HepG2 (cell line): ENCODE measurements around the gene PAQR6. TPM values are rescaled to one million over a fixed set of nuclear protein-coding genes. Genes with fewer than 3 reads are reported as not detected.

Experiments used
- ATAC-seq: fragments of 200-7000 bp; cut with Tn5 transposase; 3 replicates; pipeline ENCODE4 v1.9.1; 2020; ENCODE audit warnings: mild to moderate bottlenecking, moderate library complexity
- BruUV-seq: library from RNA; stranded (reverse); fragments of 400-500 nt; replicated peaks from 2 replicates; lab custom pipeline; 2021; lab: Mats Ljungman, UMichigan
- CTCF ChIA-PET: fragments of 300-600 bp; formaldehyde crosslinking; extraction: SDS; loops from one replicate; lab custom pipeline; 2021; ENCODE audit warnings: low total read pairs, inconsistent platforms, low intra/inter-chr PET ratio; lab: Yijun Ruan, JAX
- POLR2A ChIA-PET: fragments of 350-600 bp; sonication (Branson Sonifier 250); formaldehyde crosslinking; loops from one replicate; lab custom pipeline; 2020; ENCODE audit warnings: antibody characterized with exemption, inconsistent platforms; lab: Yijun Ruan, JAX
- DNase-seq: peaks from one replicate; pipeline ENCODE4 v3.0.0-alpha.2; 2015; ENCODE audit warnings: low spot score
- FAIRE-seq: peaks from 3 replicates; lab custom pipeline; 2011; peaks lifted over from hg19 to GRCh38; lab: Jason Lieb, UNC
- H2AFZ ChIP-seq: one replicate; pipeline ENCODE4 v1.6.1; 2011; ENCODE audit warnings: low read length, inconsistent platforms
- H3K27ac ChIP-seq: fragments of 300-600 bp; 3 replicates; pipeline ENCODE4 v1.8.0; 2011; ENCODE audit warnings: mixed run types, mild to moderate bottlenecking, mixed read lengths, low read length, inconsistent platforms; ENCODE audit not compliant: insufficient read depth; ENCODE audit errors: extremely low read length
- H3K27me3 ChIP-seq, 2 experiments: fragments of 200-600 bp in 1 of 2; 2 replicates in 1 of 2; 3 replicates in 1 of 2; pipeline versions ENCODE4 v1.6.0 to v1.8.0; 2011; ENCODE audit warnings: low read length in 2 of 2, mild to moderate bottlenecking in 2 of 2, moderate library complexity in 2 of 2, inconsistent platforms in 1 of 2; ENCODE audit not compliant: insufficient read depth in 2 of 2, control insufficient read depth in 1 of 2
- H3K36me3 ChIP-seq, 2 experiments: fragments of 200-600 bp in 1 of 2; replicated peaks in 1 of 2; 2 replicates in 1 of 2; 3 replicates in 1 of 2; pipeline versions ENCODE4 v1.5.1 to v1.8.0; 2011; ENCODE audit warnings: low read length in 2 of 2, inconsistent platforms in 1 of 2; ENCODE audit not compliant: insufficient read depth in 2 of 2, control insufficient read depth in 1 of 2
- H3K4me1 ChIP-seq: 2 replicates; pipeline ENCODE4 v1.5.1; 2012; ENCODE audit warnings: low read length, inconsistent platforms; ENCODE audit not compliant: insufficient read depth
- H3K4me2 ChIP-seq: 2 replicates; pipeline ENCODE4 v1.6.0; 2011; ENCODE audit warnings: low read depth, low read length, inconsistent platforms
- H3K4me3 ChIP-seq, 3 experiments: fragments of 200-600 bp in 1 of 3; sonication (generic), shearing (Covaris generic) in 1 of 3; replicated peaks in 1 of 3; 2 replicates each; pipeline ENCODE4 v1.5.1; 2011 to 2016; ENCODE audit warnings: low read length in 3 of 3, inconsistent platforms in 2 of 3, low read depth in 2 of 3, mild to moderate bottlenecking in 2 of 3, control low read depth in 1 of 3, mixed read lengths in 1 of 3; ENCODE audit not compliant: insufficient read depth in 1 of 3
- H3K79me2 ChIP-seq: one replicate; pipeline ENCODE4 v1.6.1; 2011; ENCODE audit warnings: low read length, inconsistent platforms; ENCODE audit not compliant: insufficient read depth
- H3K9ac ChIP-seq: 2 replicates; pipeline ENCODE4 v1.6.0; 2011; ENCODE audit warnings: mild to moderate bottlenecking, low read depth, low read length, inconsistent platforms; ENCODE audit not compliant: insufficient read depth
- H3K9me3 ChIP-seq: 2 replicates; pipeline ENCODE4 v1.5.1; 2012; ENCODE audit warnings: mild to moderate bottlenecking, low read length
- H4K20me1 ChIP-seq: 2 replicates; pipeline ENCODE4 v1.6.0; 2011; ENCODE audit warnings: inconsistent platforms, mild to moderate bottlenecking, low read length, moderate library complexity; ENCODE audit not compliant: insufficient read depth
- AGO2 ChIP-seq: fragments of 200-400 bp; formaldehyde crosslinking; optimal IDR thresholded peaks from 2 replicates; pipeline ENCODE3; 2017; ENCODE audit warnings: mild to moderate bottlenecking, low read depth, low read length, moderate library complexity
- MAFK ChIP-seq, 2 experiments: IDR thresholded peaks in 1 of 2; conservative IDR thresholded peaks in 1 of 2; 2 replicates each; pipeline ENCODE4 v1.6.1; 2011; ENCODE audit warnings: improper control_type of control experiment in 2 of 2, low read length in 2 of 2
- NFE2 ChIP-seq: sonication (generic); formaldehyde crosslinking; IDR thresholded peaks from 2 replicates; pipeline ENCODE4 v1.4.0; 2020; ENCODE audit warnings: missing genetic modification reagents
- NFE2L2 ChIP-seq: fragments of 150-350 bp; IDR thresholded peaks from 2 replicates; pipeline ENCODE4 v1.6.1; 2014; ENCODE audit warnings: low read length
- SRSF9 ChIP-seq: fragments of 200-400 bp; formaldehyde crosslinking; IDR thresholded peaks from 2 replicates; pipeline ENCODE4 v1.6.1; 2018; ENCODE audit warnings: borderline replicate concordance, mild to moderate bottlenecking, low read depth, low read length; ENCODE audit not compliant: insufficient read depth, poor library complexity, severe bottlenecking
- WIZ ChIP-seq: sonication (generic); formaldehyde crosslinking; IDR thresholded peaks from 2 replicates; pipeline ENCODE4 v1.5.1; 2020; ENCODE audit warnings: mild to moderate bottlenecking, missing genetic modification reagents
- ZNF292 ChIP-seq: sonication (generic); formaldehyde crosslinking; IDR thresholded peaks from 2 replicates; pipeline ENCODE4 v1.8.1; 2022; ENCODE audit warnings: mild to moderate bottlenecking, low read depth, missing genetic modification reagents, borderline replicate concordance
- WGBS: methylation state at CpG from one replicate; pipeline ENCODE4 v1.1.6; 2017; ENCODE audit warnings: low lambda C conversion rate; 5-methylcytosine and 5-hydroxymethylcytosine counted together
- in situ Hi-C: cut with HindIII; loops from 2 replicates; pipeline ENCODE4 v1.10.0; 2017; ENCODE audit warnings: low pct_unique_long_range_greater_than_20kb; ENCODE audit not compliant: extremely low pct_ligation_motif_present
- intact Hi-C: fragments of 100-400 bp; cut with micrococcal nuclease; formaldehyde crosslinking; loops from one replicate; pipeline ENCODE4 v1.10.0; 2022; ENCODE audit not compliant: unreplicated experiment
- polyA plus RNA-seq, 8 experiments: library from polyadenylated mRNA; depleted of rRNA in 3 of 8; stranded (reverse) in 7 of 8; unstranded in 1 of 8; fragments of >200 nt; fragmentation: Illumina TruSeq in 4 of 8; extraction: Trizol in 4 of 8; gene quantifications; 2 replicates each; pipeline versions ENCODE4 v1.2.1 to v1.2.3, GENCODE V29; 2011 to 2016; ENCODE audit warnings: low read depth in 4 of 8, missing spikeins in 1 of 8, mixed read lengths in 1 of 8; ENCODE audit not compliant: insufficient read depth in 1 of 8
- total RNA-seq, 5 experiments: library from RNA; depleted of rRNA; stranded (reverse); fragments of >200 nt; fragmentation: Illumina TruSeq; extraction: Trizol; gene quantifications; 2 replicates each; pipeline ENCODE4 v1.2.3, GENCODE V29; 2016; ENCODE audit warnings: low read depth in 1 of 5
- TF ChIP-seq, protein P1 (sequence below), 2 experiments: sonication (generic) in 1 of 2; formaldehyde crosslinking in 1 of 2; IDR thresholded peaks; 2 replicates each; pipeline versions ENCODE4 v1.4.0 to v1.6.1; 2018 to 2020; ENCODE audit warnings: missing genetic modification reagents in 2 of 2, borderline replicate concordance in 1 of 2, low read depth in 1 of 2, mild to moderate bottlenecking in 1 of 2, missing biosample characterization in 1 of 2

PAQR6 gene
- total and polyA plus RNA-seq, 2 of the 13 experiments (the other 11 are each of a cell fraction or from before 2014, with no cell fraction given): 0.82 to 1.4 TPM

DNA sequence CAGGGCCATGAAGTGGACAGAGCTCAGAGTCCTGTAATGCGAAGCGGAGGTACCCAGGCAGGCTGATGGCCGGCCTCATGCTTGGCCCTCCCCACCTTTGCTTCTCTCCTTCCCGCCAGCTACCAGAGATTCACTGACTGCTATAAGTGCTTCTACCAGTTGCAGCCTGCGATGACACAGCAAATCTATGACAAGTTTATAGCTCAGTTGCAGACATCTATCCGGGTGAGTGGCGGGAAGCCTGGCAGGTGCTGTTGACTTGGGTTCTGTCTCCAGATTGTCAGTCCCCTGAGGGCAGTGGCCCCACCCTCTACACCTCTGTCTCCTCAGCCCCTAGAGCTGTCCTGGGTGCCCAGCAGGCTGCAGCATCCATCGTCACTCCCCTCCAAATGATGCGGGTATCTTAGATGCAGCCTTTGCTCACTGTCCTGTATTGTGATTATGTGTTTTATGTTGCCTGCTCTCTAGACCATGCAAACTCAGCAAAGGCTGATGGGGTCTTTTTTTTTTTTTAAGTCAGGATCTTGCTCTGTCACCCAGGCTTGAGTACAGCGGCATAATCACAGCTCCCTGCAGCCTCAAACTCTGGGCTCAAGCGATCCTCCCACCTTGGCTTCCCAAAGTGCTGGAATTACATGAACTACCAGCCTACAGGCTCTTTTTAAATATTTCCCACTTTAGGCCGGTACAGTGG, 15.5 kb downstream of the PAQR6 start:
- no peaks in the 10 kb centered on the region for H4K20me1 ChIP-seq
- BruUV-seq: no TSS peak
- TF ChIP-seq, protein P1, sequence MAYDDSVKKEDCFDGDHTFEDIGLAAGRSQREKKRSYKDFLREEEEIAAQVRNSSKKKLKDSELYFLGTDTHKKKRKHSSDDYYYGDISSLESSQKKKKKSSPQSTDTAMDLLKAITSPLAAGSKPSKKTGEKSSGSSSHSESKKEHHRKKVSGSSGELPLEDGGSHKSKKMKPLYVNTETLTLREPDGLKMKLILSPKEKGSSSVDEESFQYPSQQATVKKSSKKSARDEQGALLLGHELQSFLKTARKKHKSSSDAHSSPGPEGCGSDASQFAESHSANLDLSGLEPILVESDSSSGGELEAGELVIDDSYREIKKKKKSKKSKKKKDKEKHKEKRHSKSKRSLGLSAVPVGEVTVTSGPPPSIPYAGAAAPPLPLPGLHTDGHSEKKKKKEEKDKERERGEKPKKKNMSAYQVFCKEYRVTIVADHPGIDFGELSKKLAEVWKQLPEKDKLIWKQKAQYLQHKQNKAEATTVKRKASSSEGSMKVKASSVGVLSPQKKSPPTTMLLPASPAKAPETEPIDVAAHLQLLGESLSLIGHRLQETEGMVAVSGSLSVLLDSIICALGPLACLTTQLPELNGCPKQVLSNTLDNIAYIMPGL (CRISPR knock-in tag; IDR thresholded peaks at IDR 0.05; ENCODE audit: borderline replicate concordance in 1 of 2, low read depth in 1 of 2): no peak
- TF ChIP-seq MAFK (conservative IDR thresholded peaks at IDR 0.05 in 1 of 2, IDR thresholded peaks at IDR 0.05 in 1 of 2; ENCODE audit: low read length in 2 of 2): peak; percentile 17 to 38; a peak in 2 of 4 replicates
- TF ChIP-seq NFE2L2: peak; percentile 40; the same call in 1 of the 2 replicates
- 98% methylated on average over 10 of the region's 12 CpGs for WGBS
- intact Hi-C loops: no loop called here
- no peaks in the 10 kb centered on the region for H3K4me1 ChIP-seq
- no peak overlapping the region for H3K9ac ChIP-seq
- H3K79me2 ChIP-seq: no peaks in the 10 kb centered on the region
- H3K27me3 ChIP-seq: no peaks in the 10 kb centered on the region
- no peaks in the 10 kb centered on the region for H3K9me3 ChIP-seq
- CTCF ChIA-PET: no interaction called here
- DNase-seq: no peak
- no peak overlapping the region for H2AFZ ChIP-seq
- H3K27ac ChIP-seq: no peak overlapping the region
- H3K4me2 ChIP-seq: no peak overlapping the region
- H3K36me3 ChIP-seq: peaks cover 16 to 49% of the 10 kb centered on the region in 2 experiments
- no peak for ATAC-seq
- FAIRE-seq: no peak
- H3K4me3 ChIP-seq: no peak overlapping the region
- POLR2A ChIA-PET: no interaction called here
- in situ Hi-C loops: no loop called here

DNA sequence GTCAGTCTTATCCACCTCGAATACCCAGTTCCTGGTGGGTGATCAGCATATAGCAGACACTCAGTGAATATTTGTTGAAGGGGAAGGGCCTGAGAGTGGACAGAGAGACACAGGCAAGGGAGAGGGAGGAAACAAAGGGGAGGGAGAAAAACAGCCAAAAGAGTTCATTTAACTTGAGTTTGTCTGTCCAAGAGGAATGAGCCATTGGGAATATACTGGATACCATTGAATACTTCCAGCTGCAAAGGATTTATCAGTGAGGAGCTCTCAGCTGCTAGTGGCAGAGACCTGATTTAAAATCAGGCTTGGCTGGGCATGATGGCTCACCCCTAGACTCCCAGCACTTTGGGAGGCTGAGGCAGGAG, 17.4 kb downstream of the PAQR6 start:
- no peaks in the 10 kb centered on the region for H4K20me1 ChIP-seq
- no peak overlapping the region for H2AFZ ChIP-seq
- no peaks in the 10 kb centered on the region for H3K79me2 ChIP-seq
- H3K4me2 ChIP-seq: no peak overlapping the region
- FAIRE-seq (no peak), DNase-seq (no peak)
- POLR2A ChIA-PET: no interaction called here
- intact Hi-C loops (no loop called here), in situ Hi-C loops (no loop called here)
- H3K27ac ChIP-seq: no peak overlapping the region
- H3K36me3 ChIP-seq: peaks cover 11 to 44% of the 10 kb centered on the region in 2 experiments
- TF ChIP-seq NFE2 (no peak), AGO2 (no peak), SRSF9 (no peak), ZNF292 (CRISPR knock-in tag) (no peak), WIZ (no peak)
- TF ChIP-seq, all 625 proteins: peak for 0
- Histone ChIP-seq H3K9me3 (no peaks in the 10 kb centered on the region), H3K9ac (no peak overlapping the region), H3K4me1 (peaks cover 4% of the 10 kb centered on the region; the same call in 1 of the 2 replicates), H3K27me3 (no peaks in the 10 kb centered on the region), H3K4me3 (no peak overlapping the region)
- WGBS: 95% methylated on average over 1 of the region's 1 CpG
- no peak for ATAC-seq
- CTCF ChIA-PET: no interaction called here
- no TSS peak for BruUV-seq
